Measurements from ENCODE around the gene RTTN.

DNA sequence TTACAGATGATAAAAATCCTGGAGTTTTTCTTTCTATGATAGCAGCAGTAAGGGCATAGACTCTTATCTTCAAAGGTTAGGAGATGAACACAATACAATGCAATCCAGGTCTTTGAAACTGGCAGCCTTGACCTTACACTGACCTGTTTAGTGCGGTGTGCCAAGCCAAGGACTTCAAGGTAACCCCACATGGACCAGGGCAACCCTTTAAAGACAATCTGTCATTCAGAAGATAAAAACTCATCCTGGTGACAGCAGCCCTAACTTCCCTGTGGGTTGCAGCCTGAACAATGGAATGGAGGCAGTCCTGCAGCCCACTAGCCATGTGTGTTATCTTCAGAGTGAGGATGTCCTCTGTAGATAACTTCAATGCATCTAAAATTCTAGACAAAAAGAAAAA lies 78.1 kb downstream of the RTTN start:
- TF ChIP-seq, protein P1, sequence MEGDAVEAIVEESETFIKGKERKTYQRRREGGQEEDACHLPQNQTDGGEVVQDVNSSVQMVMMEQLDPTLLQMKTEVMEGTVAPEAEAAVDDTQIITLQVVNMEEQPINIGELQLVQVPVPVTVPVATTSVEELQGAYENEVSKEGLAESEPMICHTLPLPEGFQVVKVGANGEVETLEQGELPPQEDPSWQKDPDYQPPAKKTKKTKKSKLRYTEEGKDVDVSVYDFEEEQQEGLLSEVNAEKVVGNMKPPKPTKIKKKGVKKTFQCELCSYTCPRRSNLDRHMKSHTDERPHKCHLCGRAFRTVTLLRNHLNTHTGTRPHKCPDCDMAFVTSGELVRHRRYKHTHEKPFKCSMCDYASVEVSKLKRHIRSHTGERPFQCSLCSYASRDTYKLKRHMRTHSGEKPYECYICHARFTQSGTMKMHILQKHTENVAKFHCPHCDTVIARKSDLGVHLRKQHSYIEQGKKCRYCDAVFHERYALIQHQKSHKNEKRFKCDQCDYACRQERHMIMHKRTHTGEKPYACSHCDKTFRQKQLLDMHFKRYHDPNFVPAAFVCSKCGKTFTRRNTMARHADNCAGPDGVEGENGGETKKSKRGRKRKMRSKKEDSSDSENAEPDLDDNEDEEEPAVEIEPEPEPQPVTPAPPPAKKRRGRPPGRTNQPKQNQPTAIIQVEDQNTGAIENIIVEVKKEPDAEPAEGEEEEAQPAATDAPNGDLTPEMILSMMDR (conservative IDR thresholded peaks at IDR 0.05; ENCODE audit: low read length), result no peak
- no peak for TF ChIP-seq EZH2phosphoT487 (IDR thresholded peaks at IDR 0.05; ENCODE audit: borderline replicate concordance, low read depth, low read length)

All from OCI-LY7 (cell line).